Spinal cord (tissue), 10 donors: ENCODE data around the gene AKR1B1. TPM values are rescaled to one million over a fixed set of nuclear protein-coding genes. Genes with fewer than 3 reads are reported as not detected.

Experiments
- DNase-seq, 6 donors: peaks; one replicate each; pipeline versions ENCODE4 v3.0.0 to v3.0.0-alpha.2; 2013 to 2015; ENCODE audit warnings: low spot score in 6 of 6, low read depth in 4 of 6
- H3K27ac ChIP-seq: one replicate; pipeline ENCODE4 v1.5.1; 2013; ENCODE audit warnings: low read depth, low read length, control low read depth
- H3K27me3 ChIP-seq: one replicate; pipeline ENCODE4 v1.6.1; 2013; ENCODE audit warnings: low read length; ENCODE audit not compliant: control insufficient read depth, insufficient read depth
- H3K36me3 ChIP-seq: one replicate; pipeline ENCODE4 v1.6.1; 2013; ENCODE audit warnings: low read length; ENCODE audit not compliant: control insufficient read depth, insufficient read depth
- H3K4me1 ChIP-seq: one replicate; pipeline ENCODE4 v1.6.1; 2013; ENCODE audit warnings: low read length; ENCODE audit not compliant: control insufficient read depth, insufficient read depth
- H3K4me3 ChIP-seq: one replicate; pipeline ENCODE4 v1.5.1; 2013; ENCODE audit warnings: low read depth, low read length, control low read depth
- H3K9me3 ChIP-seq: one replicate; pipeline ENCODE4 v1.6.1; 2013; ENCODE audit warnings: low read length; ENCODE audit not compliant: control insufficient read depth, insufficient read depth
- WGBS: methylation state at CpG from one replicate; pipeline ENCODE4 v1.1.5; 2013; ENCODE audit warnings: missing lambda C conversion rate; ENCODE audit not compliant: insufficient coverage; 5-methylcytosine and 5-hydroxymethylcytosine counted together
- polyA plus RNA-seq, 2 donors: library from polyadenylated mRNA; unstranded; fragments of 120-200 nt; gene quantifications; one replicate each; pipeline ENCODE4 v1.2.1, GENCODE V29; 2013; ENCODE audit not compliant: insufficient read length in 2 of 2
- total RNA-seq, 2 donors: library from RNA; depleted of rRNA in 1 of 2; stranded (reverse); fragments of 120-200 nt in 1 of 2; fragments of >200 nt in 1 of 2; gene quantifications; one replicate each; pipeline versions ENCODE4 v1.2.3 to v1.2.4, GENCODE V29; 2013 to 2014
- donor health status: healthy.

The AKR1B1 gene
- total and polyA plus RNA-seq, 4 donors: 54.7 to 143 (median 103) TPM

GRCh38 chr7:134428942-134429341 is 30.0 kb downstream of the AKR1B1 start:
- Histone ChIP-seq H3K27ac (no peak overlapping the region), H3K9me3 (no peaks in the 10 kb centered on the region), H3K36me3 (no peaks in the 10 kb centered on the region), H3K4me1 (peaks cover 8% of the 10 kb centered on the region), H3K27me3 (no peaks in the 10 kb centered on the region), H3K4me3 (no peak overlapping the region)
- no CpG with 5 or more reads among the region's 9 CpGs for WGBS
- no peak for DNase-seq

GRCh38 chr7:134427896-134428295 is 31.0 kb downstream of the AKR1B1 start:
- H3K4me1 ChIP-seq: peaks cover 7% of the 10 kb centered on the region
- H3K36me3 ChIP-seq: no peaks in the 10 kb centered on the region
- no peaks in the 10 kb centered on the region for H3K9me3 ChIP-seq
- no peak overlapping the region for H3K4me3 ChIP-seq
- no peak overlapping the region for H3K27ac ChIP-seq
- H3K27me3 ChIP-seq: no peaks in the 10 kb centered on the region
- no peak for DNase-seq
- no CpG with 5 or more reads among the region's 2 CpGs for WGBS

DNA sequence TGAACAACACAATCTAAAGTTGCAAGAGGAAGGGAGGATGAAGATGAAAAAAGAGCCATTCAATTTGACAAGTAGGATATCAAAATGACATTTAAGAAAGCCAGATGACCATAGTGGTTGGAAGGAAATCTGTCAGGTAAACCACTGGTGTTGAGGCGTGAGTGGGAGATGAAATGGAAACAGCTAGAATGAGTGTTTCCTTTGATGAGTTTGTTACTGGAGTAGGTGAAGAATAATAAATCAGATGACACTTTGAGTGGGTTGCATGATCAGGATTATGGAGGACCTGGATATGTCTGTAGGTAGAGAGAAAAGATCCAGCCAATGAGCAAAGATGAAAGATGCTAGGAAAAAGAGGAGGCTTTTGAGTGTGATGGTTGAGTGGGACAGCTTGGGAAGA is 33.1 kb downstream of the AKR1B1 start:
- H3K4me3 ChIP-seq: no peak overlapping the region
- H3K4me1 ChIP-seq: no peaks in the 10 kb centered on the region
- no peaks in the 10 kb centered on the region for H3K27me3 ChIP-seq
- no peaks in the 10 kb centered on the region for H3K9me3 ChIP-seq
- H3K27ac ChIP-seq: no peak overlapping the region
- WGBS: 95% methylated on average over 1 of the region's 1 CpG
- no peaks in the 10 kb centered on the region for H3K36me3 ChIP-seq
- no peak for DNase-seq

DNA sequence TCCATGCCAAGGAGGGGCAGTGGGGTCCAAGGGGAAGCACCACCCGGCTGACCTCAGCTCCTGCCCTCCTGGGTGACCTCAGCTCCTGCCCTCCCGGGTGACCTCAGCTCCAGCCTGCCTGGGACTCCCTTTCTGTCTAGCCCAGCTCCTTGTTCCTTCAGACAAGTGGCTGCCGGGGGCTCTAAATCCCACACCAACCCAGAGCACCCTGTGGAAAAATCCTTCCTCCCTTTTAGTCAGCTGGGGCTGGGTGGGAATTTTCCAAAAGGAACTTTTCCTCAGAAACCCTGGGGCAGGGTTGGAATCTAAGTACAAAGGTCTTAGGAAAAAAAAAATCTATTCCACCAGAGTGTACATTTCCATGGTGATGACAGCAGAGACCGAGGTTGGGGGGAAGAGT is 36.3 kb downstream of the AKR1B1 start:
- no peak overlapping the region for H3K4me3 ChIP-seq
- no peak overlapping the region for H3K27ac ChIP-seq
- no peaks in the 10 kb centered on the region for H3K27me3 ChIP-seq
- H3K9me3 ChIP-seq: no peaks in the 10 kb centered on the region
- H3K36me3 ChIP-seq: no peaks in the 10 kb centered on the region
- DNase-seq: no peak
- WGBS: 61% methylated on average over 2 of the region's 4 CpGs
- peaks cover 3% of the 10 kb centered on the region for H3K4me1 ChIP-seq

DNA sequence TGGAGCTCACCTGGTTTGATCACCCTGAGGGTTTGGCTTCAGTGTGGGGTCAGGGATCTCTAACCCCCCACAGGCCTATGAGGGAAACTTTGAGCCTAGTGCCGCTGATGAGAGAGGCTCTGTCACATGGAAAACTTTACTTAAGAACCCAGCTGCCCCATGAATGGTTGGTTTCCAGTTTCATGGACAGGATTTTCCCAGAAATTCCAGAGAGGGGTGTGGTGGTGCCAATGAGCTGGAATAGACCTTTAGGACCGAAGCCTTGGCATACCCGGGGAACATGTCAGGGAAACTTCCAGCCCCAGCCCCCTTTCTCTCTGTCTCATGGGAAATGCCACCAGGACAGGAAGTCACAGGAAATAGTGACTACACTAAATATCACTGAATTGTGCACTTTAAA is 36.9 kb downstream of the AKR1B1 start:
- no peak for DNase-seq
- Histone ChIP-seq H3K4me3 (no peak overlapping the region), H3K27me3 (no peaks in the 10 kb centered on the region), H3K4me1 (peaks cover 3% of the 10 kb centered on the region), H3K27ac (no peak overlapping the region), H3K9me3 (no peaks in the 10 kb centered on the region), H3K36me3 (no peaks in the 10 kb centered on the region)
- 80% methylated on average over 1 of the region's 3 CpGs for WGBS

DNA sequence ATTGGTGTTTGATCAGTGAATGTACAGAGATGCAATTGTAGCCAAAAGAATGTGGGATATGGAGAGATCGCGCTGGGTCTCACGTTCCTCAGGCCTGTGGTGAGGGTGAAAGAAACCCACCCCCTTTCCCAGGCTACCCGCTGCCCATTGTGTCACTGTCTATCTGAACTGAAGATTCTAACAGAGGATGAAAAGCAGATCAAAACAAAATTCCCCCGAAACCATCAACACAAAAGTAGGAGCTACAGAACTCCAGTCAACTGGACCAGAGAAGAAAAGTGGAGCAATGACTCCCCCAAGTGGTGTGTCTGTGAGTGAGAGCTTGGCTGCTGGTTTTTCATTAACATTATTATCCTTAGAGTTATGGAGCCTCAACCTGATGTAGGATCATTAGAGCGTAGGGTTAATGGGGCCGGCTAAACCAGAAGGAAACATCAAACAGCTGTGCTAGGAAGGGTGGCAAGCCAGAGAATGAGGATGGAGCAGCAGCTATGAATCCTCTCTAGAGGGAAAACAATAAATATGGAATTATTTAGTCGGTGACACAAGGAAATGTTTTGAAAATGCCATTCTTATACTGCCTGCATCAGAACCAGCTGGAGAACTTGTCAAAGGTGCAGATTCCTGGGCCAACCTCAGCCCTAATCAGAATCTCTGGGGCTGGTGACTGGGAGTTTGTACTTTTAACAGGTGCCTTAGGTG is 38.3 kb downstream of the AKR1B1 start:
- Histone ChIP-seq H3K27me3 (no peaks in the 10 kb centered on the region), H3K4me3 (no peak overlapping the region), H3K27ac (no peak overlapping the region), H3K4me1 (peaks cover 3% of the 10 kb centered on the region), H3K36me3 (no peaks in the 10 kb centered on the region), H3K9me3 (no peaks in the 10 kb centered on the region)
- WGBS: 49% methylated on average over 3 of the region's 8 CpGs
- peak; percentile 47 to 93 (median 73) for DNase-seq

- H3K9me3 ChIP-seq: no peaks in the 10 kb centered on the region
- H3K4me1 ChIP-seq: peaks cover 3% of the 10 kb centered on the region
- H3K27me3 ChIP-seq: no peaks in the 10 kb centered on the region
- no peak overlapping the region for H3K27ac ChIP-seq
- WGBS: no CpG with 5 or more reads among the region's 3 CpGs
- no peak overlapping the region for H3K4me3 ChIP-seq
- H3K36me3 ChIP-seq: no peaks in the 10 kb centered on the region
- DNase-seq: no peak
Measured at GRCh38 chr7:134419875-134420274, 39.0 kb downstream of the AKR1B1 start.

DNA sequence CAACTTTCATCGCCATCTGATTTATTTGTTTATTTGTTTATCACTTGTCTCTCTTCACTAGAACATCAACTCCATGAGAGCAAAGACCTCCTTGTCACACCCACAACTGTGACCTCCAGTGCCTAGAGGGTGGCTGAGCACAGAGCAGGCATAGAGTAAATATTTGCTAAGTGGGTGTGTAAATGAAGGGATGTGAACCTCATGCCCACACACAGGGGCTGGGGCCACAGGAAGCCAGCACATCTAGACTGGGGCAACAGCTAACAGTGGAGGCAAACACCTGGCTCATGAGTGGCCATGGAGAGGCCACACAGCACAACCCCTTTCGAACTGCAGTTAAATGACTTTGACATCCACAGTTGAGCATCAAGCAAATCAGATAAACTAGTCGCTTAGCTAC is 39.8 kb downstream of the AKR1B1 start:
- Histone ChIP-seq H3K4me1 (peaks cover 3% of the 10 kb centered on the region), H3K4me3 (no peak overlapping the region), H3K27ac (no peak overlapping the region), H3K27me3 (no peaks in the 10 kb centered on the region), H3K36me3 (no peaks in the 10 kb centered on the region), H3K9me3 (no peaks in the 10 kb centered on the region)
- DNase-seq: no peak
- 100% methylated on average over 1 of the region's 3 CpGs for WGBS

DNA sequence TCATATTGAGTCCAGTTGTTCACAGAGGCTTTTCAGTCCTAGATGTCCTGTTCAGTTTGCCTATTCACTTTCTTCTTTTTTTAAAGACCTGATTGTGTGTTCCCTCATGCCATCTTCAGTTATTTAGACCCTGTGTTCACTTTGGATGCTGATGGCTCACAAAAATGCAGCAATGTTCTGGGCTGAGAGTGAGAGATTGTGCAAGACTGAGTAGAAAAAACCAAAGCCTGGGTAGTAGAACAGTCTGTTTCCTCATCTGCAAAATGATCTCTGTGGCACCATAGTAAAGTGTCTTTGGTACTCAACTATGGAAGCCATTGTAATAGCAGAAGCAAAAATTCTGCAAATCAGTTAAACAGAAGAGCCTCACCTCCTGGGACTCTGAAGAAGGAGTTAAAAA is 43.2 kb downstream of the AKR1B1 start:
- Histone ChIP-seq H3K27ac (no peak overlapping the region), H3K36me3 (no peaks in the 10 kb centered on the region), H3K4me3 (no peak overlapping the region), H3K27me3 (no peaks in the 10 kb centered on the region), H3K4me1 (peaks cover 3% of the 10 kb centered on the region), H3K9me3 (no peaks in the 10 kb centered on the region)
- DNase-seq: no peak

GRCh38 chr7:134414109-134414508 is 44.8 kb downstream of the AKR1B1 start:
- no peaks in the 10 kb centered on the region for H3K4me1 ChIP-seq
- no peak for DNase-seq

More at GRCh38 chr7:134414109-134414508, 44.8 kb downstream of the AKR1B1 start:
- no peak overlapping the region for H3K27ac ChIP-seq
- H3K27me3 ChIP-seq: no peaks in the 10 kb centered on the region
- no peak overlapping the region for H3K4me3 ChIP-seq
- no peaks in the 10 kb centered on the region for H3K9me3 ChIP-seq
- no peaks in the 10 kb centered on the region for H3K36me3 ChIP-seq
- 81% methylated on average over 4 of the region's 4 CpGs for WGBS
